Sigmoid colon (tissue), 4 donors: ENCODE results near the gene ADAMTS6.

ENCODE experiments used
- CTCF ChIP-seq, 4 experiments: fragments of 450-650 bp in 3 of 4; fragments of 200-600 bp in 1 of 4; IDR thresholded peaks; one replicate each; pipeline ENCODE4 v1.5.1; 2016 to 2019; ENCODE audit warnings: antibody characterized with exemption in 4 of 4, mild to moderate bottlenecking in 3 of 4, moderate library complexity in 2 of 4
- POLR2A ChIP-seq, 2 donors: fragments of 450-650 bp; IDR thresholded peaks; one replicate each; pipeline ENCODE4 v1.6.1; 2016; ENCODE audit warnings: antibody characterized with exemption in 2 of 2, mild to moderate bottlenecking in 2 of 2, moderate library complexity in 2 of 2
- POLR2AphosphoS5 ChIP-seq, 4 donors: sonication (generic); formaldehyde crosslinking; IDR thresholded peaks; one replicate each; pipeline ENCODE4 v1.6.1; 2017; ENCODE audit warnings: antibody characterized with exemption in 4 of 4

GRCh38 chr5:65204966-65205365 is 276.8 kb downstream of the ADAMTS6 start:
- no peak for TF ChIP-seq CTCF (IDR thresholded peaks at IDR 0.05)
- TF ChIP-seq POLR2A (IDR thresholded peaks at IDR 0.05) = no peak
- no peak for TF ChIP-seq POLR2AphosphoS5 (IDR thresholded peaks at IDR 0.05)
